Mesothelial cell of epicardium (in vitro differentiated cells): Measurements from ENCODE around the gene CNN2. TPM values are rescaled to one million over a fixed set of nuclear protein-coding genes. Genes with fewer than 3 reads are reported as not detected.

ENCODE experiments used
- DNase-seq, 2 experiments: peaks; one replicate each; pipeline ENCODE4 v3.0.0; 2021; ENCODE audit warnings: low spot score in 2 of 2; ENCODE audit not compliant: unreplicated experiment in 2 of 2
- H3K27ac Mint-ChIP-seq: 2 replicates; pipeline ENCODE4 v1.8.0; 2021; ENCODE audit warnings: mixed read lengths
- H3K27me3 Mint-ChIP-seq: 2 replicates; pipeline ENCODE4 v1.8.0; 2021; ENCODE audit warnings: low read depth, mixed read lengths
- H3K36me3 Mint-ChIP-seq: 2 replicates; pipeline ENCODE4 v1.8.0; 2021; ENCODE audit warnings: mixed read lengths
- H3K4me1 Mint-ChIP-seq: 2 replicates; pipeline ENCODE4 v1.8.0; 2021; ENCODE audit warnings: mixed read lengths
- H3K4me3 Mint-ChIP-seq: 2 replicates; pipeline ENCODE4 v1.8.0; 2021; ENCODE audit warnings: mild to moderate bottlenecking, moderate library complexity, mixed read lengths
- H3K9me3 Mint-ChIP-seq: 2 replicates; pipeline ENCODE4 v1.8.0; 2021; ENCODE audit warnings: mixed read lengths
- CTCF ChIP-seq: fragments of 200-600 bp; sonication (generic); IDR thresholded peaks from one replicate; pipeline ENCODE4 v1.5.0; 2021; ENCODE audit warnings: antibody characterized with exemption; ENCODE audit not compliant: unreplicated experiment
- total RNA-seq: library from RNA; stranded (reverse); gene quantifications from 3 replicates; pipeline ENCODE4 v1.2.1, GENCODE V29; 2021

CNN2 gene
- total RNA-seq, 1 donor from 2014 or later = 501 TPM

DNA sequence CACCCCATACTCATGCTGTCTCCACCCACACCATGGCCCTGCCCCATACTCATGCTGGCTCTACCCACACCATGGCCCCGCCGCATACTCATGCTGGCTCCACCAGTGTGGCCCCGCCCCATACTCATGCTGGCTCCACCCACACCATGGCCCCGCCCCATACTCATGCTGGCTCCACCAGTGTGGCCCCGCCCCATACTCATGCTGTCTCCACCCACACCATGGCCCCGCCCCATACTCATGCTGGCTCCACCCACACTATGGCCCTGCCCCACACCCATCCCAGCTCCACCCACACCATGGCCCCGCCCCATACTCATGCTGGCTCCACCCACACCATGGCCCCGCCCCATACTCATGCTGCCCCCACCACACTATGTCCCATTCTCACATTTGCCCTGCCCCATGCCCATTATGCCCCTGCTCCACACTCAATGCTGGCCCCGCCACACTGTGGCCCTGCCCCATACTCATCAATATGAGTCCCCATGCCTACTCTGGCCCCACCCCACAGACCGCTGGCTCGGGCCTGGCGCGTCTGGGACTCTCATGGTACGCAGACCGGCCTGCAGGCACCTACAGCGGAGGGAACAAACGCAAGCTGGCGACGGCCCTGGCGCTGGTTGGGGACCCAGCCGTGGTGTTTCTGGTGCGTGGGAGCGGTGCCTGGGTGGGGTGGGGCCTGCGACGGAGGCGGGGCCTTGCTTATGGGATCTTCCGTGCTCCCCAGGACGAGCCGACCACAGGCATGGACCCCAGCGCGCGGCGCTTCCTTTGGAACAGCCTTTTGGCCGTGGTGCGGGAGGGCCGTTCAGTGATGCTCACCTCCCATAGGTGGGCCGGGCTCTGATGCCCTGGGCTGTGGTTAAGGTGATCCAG lies 36.9 kb downstream of the CNN2 start:
- H3K4me1 Mint-ChIP-seq = peaks cover 13% of the 10 kb centered on the region
- no peak overlapping the region for H3K4me3 Mint-ChIP-seq
- DNase-seq = no peak
- no peak for TF ChIP-seq CTCF
- no peaks in the 10 kb centered on the region for H3K9me3 Mint-ChIP-seq
- H3K36me3 Mint-ChIP-seq = no peaks in the 10 kb centered on the region
- peaks cover 14% of the 10 kb centered on the region for H3K27me3 Mint-ChIP-seq
- no peak overlapping the region for H3K27ac Mint-ChIP-seq

GRCh38 chr19:1063909-1064660 lies 37.7 kb downstream of the CNN2 start:
- H3K4me3 Mint-ChIP-seq = peak overlapping the region; percentile 46

DNA sequence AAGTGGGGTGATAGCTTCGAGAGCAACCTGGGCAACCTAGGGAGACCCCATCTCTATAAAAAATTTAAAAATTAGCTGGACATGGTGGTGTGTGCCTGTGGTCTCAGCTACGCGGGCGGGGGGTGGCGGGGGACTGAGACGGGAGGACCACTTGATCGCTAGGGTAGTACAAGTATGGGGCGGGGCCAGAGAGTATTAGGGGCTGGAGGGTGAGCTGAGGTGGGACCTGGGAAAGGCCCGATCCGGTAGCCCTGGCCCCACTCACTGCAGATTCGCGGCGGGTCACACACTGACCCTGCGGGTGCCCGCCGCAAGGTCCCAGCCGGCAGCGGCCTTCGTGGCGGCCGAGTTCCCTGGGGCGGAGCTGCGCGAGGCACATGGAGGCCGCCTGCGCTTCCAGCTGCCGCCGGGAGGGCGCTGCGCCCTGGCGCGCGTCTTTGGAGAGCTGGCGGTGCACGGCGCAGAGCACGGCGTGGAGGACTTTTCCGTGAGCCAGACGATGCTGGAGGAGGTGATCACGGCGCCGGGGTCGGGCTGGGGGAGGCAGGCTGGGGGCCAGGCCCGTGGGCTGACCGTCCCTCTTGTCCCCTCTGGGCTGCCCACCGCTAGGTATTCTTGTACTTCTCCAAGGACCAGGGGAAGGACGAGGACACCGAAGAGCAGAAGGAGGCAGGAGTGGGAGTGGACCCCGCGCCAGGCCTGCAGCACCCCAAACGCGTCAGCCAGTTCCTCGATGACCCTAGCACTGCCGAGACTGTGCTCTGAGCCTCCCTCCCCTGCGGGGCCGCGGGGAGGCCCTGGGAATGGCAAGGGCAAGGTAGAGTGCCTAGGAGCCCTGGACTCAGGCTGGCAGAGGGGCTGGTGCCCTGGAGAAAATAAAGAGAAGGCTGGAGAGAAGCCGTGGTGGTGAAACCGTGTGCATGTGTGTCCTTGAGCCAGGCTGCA lies 38.5 kb downstream of the CNN2 start:
- no peaks in the 10 kb centered on the region for H3K36me3 Mint-ChIP-seq
- peaks cover 28% of the 10 kb centered on the region for H3K27me3 Mint-ChIP-seq
- peak overlapping the region; percentile 46 for H3K4me3 Mint-ChIP-seq
- peak in 1 of 2 experiments; percentile 85 for DNase-seq
- H3K4me1 Mint-ChIP-seq = peaks cover 13% of the 10 kb centered on the region
- TF ChIP-seq CTCF = peak; percentile 87
- no peaks in the 10 kb centered on the region for H3K9me3 Mint-ChIP-seq
- H3K27ac Mint-ChIP-seq = no peak overlapping the region

More at GRCh38 chr19:1063909-1064660, 37.7 kb downstream of the CNN2 start:
- no peaks in the 10 kb centered on the region for H3K9me3 Mint-ChIP-seq
- H3K4me1 Mint-ChIP-seq = peaks cover 13% of the 10 kb centered on the region
- no peak overlapping the region for H3K27ac Mint-ChIP-seq
- no peak for TF ChIP-seq CTCF
- H3K36me3 Mint-ChIP-seq = no peaks in the 10 kb centered on the region
- DNase-seq = no peak
- peaks cover 20% of the 10 kb centered on the region for H3K27me3 Mint-ChIP-seq

DNA sequence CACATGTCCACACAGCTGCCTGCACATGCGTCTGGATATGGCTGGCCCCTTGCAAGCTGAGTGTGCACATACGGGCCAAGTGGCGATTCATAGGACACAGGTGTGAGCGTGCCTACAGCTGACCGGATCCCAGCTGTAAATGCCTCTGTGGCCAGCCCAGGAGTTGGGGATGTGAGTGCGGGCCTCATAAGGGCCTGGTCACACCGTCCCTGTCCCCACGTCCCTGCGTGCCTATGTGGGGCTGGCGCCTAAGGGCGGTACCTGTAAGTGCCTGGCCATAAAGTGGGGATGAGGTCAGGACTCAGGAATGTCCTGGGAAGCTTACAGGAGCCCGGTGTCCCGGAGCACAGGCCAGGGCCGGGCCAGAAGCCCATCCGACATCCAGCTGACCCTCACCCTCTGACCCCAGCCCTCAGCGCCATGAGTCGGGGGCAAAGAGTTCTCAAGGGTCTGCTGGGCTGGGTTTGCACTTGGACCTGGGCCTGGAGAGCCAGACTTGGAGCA lies 39.2 kb downstream of the CNN2 start:
- no peaks in the 10 kb centered on the region for H3K36me3 Mint-ChIP-seq
- DNase-seq = no peak
- H3K27ac Mint-ChIP-seq = peak overlapping the region; percentile 43
- H3K4me1 Mint-ChIP-seq = peaks cover 13% of the 10 kb centered on the region
- H3K9me3 Mint-ChIP-seq = no peaks in the 10 kb centered on the region
- TF ChIP-seq CTCF = no peak
- H3K27me3 Mint-ChIP-seq = peaks cover 35% of the 10 kb centered on the region
- peak overlapping the region; percentile 23 for H3K4me3 Mint-ChIP-seq

DNA sequence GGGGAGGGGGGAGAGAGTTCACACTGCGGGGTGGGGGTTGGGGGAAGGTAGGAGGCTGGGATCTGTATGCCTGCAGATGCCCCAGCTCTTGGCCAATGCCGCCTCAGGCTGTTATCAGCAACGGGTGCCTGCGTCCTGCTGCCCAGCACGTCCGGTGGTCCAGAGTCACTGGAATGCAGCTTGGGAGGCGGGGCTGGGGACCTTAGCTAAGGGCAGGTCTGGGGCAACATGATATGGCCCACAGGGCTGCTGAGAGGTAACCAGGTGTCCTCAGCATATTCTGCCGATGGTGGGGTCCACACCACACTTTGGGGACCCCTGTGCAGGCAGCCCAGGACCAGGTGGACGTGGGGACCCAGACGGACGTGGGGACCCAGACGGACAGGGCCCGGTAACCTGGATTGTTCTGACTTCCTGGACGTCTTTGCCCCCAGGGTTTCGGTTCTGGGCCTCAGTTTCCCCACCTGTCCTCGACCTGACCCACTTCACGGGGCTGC lies 39.9 kb downstream of the CNN2 start:
- DNase-seq = no peak
- Mint-ChIP-seq H3K4me3 (peak overlapping the region; percentile 10), H3K9me3 (no peaks in the 10 kb centered on the region)

More for the DNA sequence above, 39.9 kb downstream of the CNN2 start:
- H3K27me3 Mint-ChIP-seq = peaks cover 38% of the 10 kb centered on the region
- peaks cover 13% of the 10 kb centered on the region for H3K4me1 Mint-ChIP-seq
- TF ChIP-seq CTCF = no peak
- no peaks in the 10 kb centered on the region for H3K36me3 Mint-ChIP-seq
- H3K27ac Mint-ChIP-seq = no peak overlapping the region
